K562 (cell line): ENCODE measurements around the gene SMG9.

ENCODE experiments used
- EZH2 ChIP-seq: IDR thresholded peaks from 2 replicates; pipeline ENCODE4 v1.6.1; 2012; ENCODE audit warnings: low read depth, mild to moderate bottlenecking, inconsistent platforms, low read length, borderline replicate concordance
- USF1 ChIP-seq: sonication (generic); formaldehyde crosslinking; IDR thresholded peaks from 2 replicates; pipeline ENCODE4 v1.9.0; 2022; ENCODE audit warnings: mild to moderate bottlenecking, missing genetic modification reagents
- TF ChIP-seq, protein P1 (sequence below): sonication (generic); formaldehyde crosslinking; IDR thresholded peaks from 2 replicates; pipeline ENCODE4 v1.9.0; 2022; ENCODE audit warnings: mild to moderate bottlenecking, missing genetic modification reagents

DNA sequence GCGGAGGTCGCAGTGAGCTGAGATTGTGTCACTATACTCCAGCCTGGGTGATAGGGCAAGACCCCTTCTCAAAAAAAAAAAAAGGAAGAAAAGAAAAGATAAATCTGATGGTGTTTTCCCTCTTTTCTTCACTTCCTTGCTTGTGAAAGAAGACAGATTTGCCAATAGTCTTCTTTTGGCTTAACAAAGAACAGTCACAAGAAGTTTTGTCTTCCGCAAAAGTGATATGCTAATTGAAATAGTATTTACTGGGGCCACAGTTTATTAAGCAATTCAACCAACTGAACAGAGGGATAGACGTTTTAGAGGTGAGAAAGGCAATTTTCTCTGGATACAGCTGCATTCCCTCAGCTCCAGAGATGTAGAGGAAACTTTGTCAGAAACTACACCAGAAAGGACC lies 61.9 kb downstream of the SMG9 start:
- TF ChIP-seq EZH2 (no peak), USF1 (CRISPR knock-in tag) (no peak)
- TF ChIP-seq, protein P1, sequence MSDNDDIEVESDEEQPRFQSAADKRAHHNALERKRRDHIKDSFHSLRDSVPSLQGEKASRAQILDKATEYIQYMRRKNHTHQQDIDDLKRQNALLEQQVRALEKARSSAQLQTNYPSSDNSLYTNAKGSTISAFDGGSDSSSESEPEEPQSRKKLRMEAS (CRISPR knock-in tag): no peak
